Activated CD8-positive, alpha-beta memory T cell treated with anti-CD3 and anti-CD28 coated beads, Interleukin-2, amount 10 ng/mL, durations not matched to agents 7 days and 5 days (primary cell): ENCODE results near the gene UFC1. TPM values are rescaled to one million over a fixed set of nuclear protein-coding genes. Genes with fewer than 3 reads are reported as not detected.

ENCODE experiments used
- ATAC-seq: fragments of 150-1000 bp; cut with Tn5 transposase; one replicate; pipeline ENCODE4 v1.10.0; 2021; ENCODE audit warnings: moderate library complexity
- CTCF ChIA-PET: fragments of 350-600 bp; sonication (Branson Sonifier 250); formaldehyde crosslinking; loops from one replicate; lab custom pipeline; 2021; ENCODE audit warnings: antibody characterized with exemption; lab: Charles Lee
- DNase-seq: peaks from one replicate; pipeline ENCODE4 v3.0.0-alpha.2; 2020
- H3K27ac Mint-ChIP-seq: one replicate; pipeline ENCODE4 v1.8.0; 2021; ENCODE audit warnings: mild to moderate bottlenecking, mixed read lengths
- H3K27me3 Mint-ChIP-seq: one replicate; pipeline ENCODE4 v1.8.0; 2021; ENCODE audit warnings: mixed read lengths
- H3K36me3 Mint-ChIP-seq: one replicate; pipeline ENCODE4 v1.8.0; 2021; ENCODE audit warnings: mild to moderate bottlenecking, mixed read lengths
- H3K4me1 Mint-ChIP-seq: one replicate; pipeline ENCODE4 v1.8.0; 2021; ENCODE audit warnings: mixed read lengths
- H3K4me3 Mint-ChIP-seq: one replicate; pipeline ENCODE4 v1.8.0; 2021; ENCODE audit warnings: mild to moderate bottlenecking, moderate library complexity, mixed read lengths
- H3K9me3 Mint-ChIP-seq: one replicate; pipeline ENCODE4 v1.8.0; 2022; ENCODE audit warnings: low read depth, mixed read lengths
- total RNA-seq, 2 experiments: library from RNA; stranded (reverse); gene quantifications; one replicate each; pipeline ENCODE4 v1.2.3, GENCODE V29; 2021

UFC1 gene
- total RNA-seq, 2 experiments from 2014 or later: 90.7 to 98.4 TPM

- no peaks in the 10 kb centered on the region for H3K9me3 Mint-ChIP-seq
- no peak overlapping the region for H3K4me3 Mint-ChIP-seq
- DNase-seq (peak; percentile 82), ATAC-seq (peak; percentile 94)
- H3K4me1 Mint-ChIP-seq: peaks cover 42% of the 10 kb centered on the region
- H3K36me3 Mint-ChIP-seq: peaks cover 1% of the 10 kb centered on the region
- H3K27ac Mint-ChIP-seq: peak overlapping the region; percentile 83
- CTCF ChIA-PET: interaction anchor here (0.7 to 7.0 kb wide), 21 partner anchors 11 to 449 kb away, joined by 3 to 77 read pairs (median 4); partner anchors contain the start of genes B4GALT3, NDUFS2, PPOX and TOMM40L
- H3K27me3 Mint-ChIP-seq: no peaks in the 10 kb centered on the region
These were observed 39.0 kb downstream of the UFC1 start for GRCh38 chr1:161192476-161193465.

GRCh38 chr1:161193561-161194235 lies 39.9 kb downstream of the UFC1 start:
- Mint-ChIP-seq H3K9me3 (no peaks in the 10 kb centered on the region), H3K27me3 (no peaks in the 10 kb centered on the region), H3K27ac (no peak overlapping the region), H3K36me3 (no peaks in the 10 kb centered on the region), H3K4me3 (no peak overlapping the region), H3K4me1 (peaks cover 38% of the 10 kb centered on the region)
- DNase-seq: no peak
- no peak for ATAC-seq
- CTCF ChIA-PET: interaction anchor here (0.9 to 7.0 kb wide), 10 partner anchors 7 to 198 kb away, joined by 3 to 77 read pairs (median 12); partner anchors contain the start of genes NDUFS2, PPOX and TOMM40L

GRCh38 chr1:161195171-161195570 lies 41.4 kb downstream of the UFC1 start:
- peaks cover 43% of the 10 kb centered on the region for H3K4me1 Mint-ChIP-seq
- H3K4me3 Mint-ChIP-seq: no peak overlapping the region
- ATAC-seq: no peak
- no peaks in the 10 kb centered on the region for H3K36me3 Mint-ChIP-seq
- CTCF ChIA-PET: interaction anchor here (1.5 to 7.0 kb wide), 5 partner anchors 8 to 187 kb away, joined by 5 to 77 read pairs (median 23); partner anchors contain the start of genes NDUFS2 and TOMM40L
- H3K27me3 Mint-ChIP-seq: no peaks in the 10 kb centered on the region
- no peaks in the 10 kb centered on the region for H3K9me3 Mint-ChIP-seq
- H3K27ac Mint-ChIP-seq: peak overlapping the region; percentile 61
- DNase-seq: no peak

- H3K27me3 Mint-ChIP-seq: no peaks in the 10 kb centered on the region
- no peak overlapping the region for H3K27ac Mint-ChIP-seq
- no peaks in the 10 kb centered on the region for H3K36me3 Mint-ChIP-seq
- DNase-seq (no peak), ATAC-seq (no peak)
- H3K4me3 Mint-ChIP-seq: no peak overlapping the region
- no peaks in the 10 kb centered on the region for H3K9me3 Mint-ChIP-seq
- CTCF ChIA-PET: interaction anchor here (7.0 kb wide), 1 partner anchor 7 kb away, joined by 58 read pairs; the partner anchor contains the start of gene NDUFS2
- H3K4me1 Mint-ChIP-seq: peaks cover 52% of the 10 kb centered on the region
These were observed 42.3 kb downstream of the UFC1 start for GRCh38 chr1:161196111-161196510.

GRCh38 chr1:161196521-161197451 lies 43.0 kb downstream of the UFC1 start:
- Mint-ChIP-seq H3K36me3 (no peaks in the 10 kb centered on the region), H3K4me1 (peaks cover 59% of the 10 kb centered on the region), H3K27me3 (no peaks in the 10 kb centered on the region), H3K27ac (no peak overlapping the region), H3K4me3 (no peak overlapping the region), H3K9me3 (no peaks in the 10 kb centered on the region)
- ATAC-seq (no peak), DNase-seq (no peak)
- CTCF ChIA-PET: interaction anchor here (2.3 kb wide), 1 partner anchor 29 kb away, joined by 6 read pairs; the partner anchor contains the start of gene TOMM40L

- ATAC-seq (no peak), DNase-seq (no peak)
- no peak overlapping the region for H3K4me3 Mint-ChIP-seq
- H3K4me1 Mint-ChIP-seq: peaks cover 53% of the 10 kb centered on the region
- H3K27me3 Mint-ChIP-seq: no peaks in the 10 kb centered on the region
- H3K9me3 Mint-ChIP-seq: no peaks in the 10 kb centered on the region
- CTCF ChIA-PET: interaction anchor here (1.0 to 2.3 kb wide), 2 partner anchors 28 to 32 kb away, joined by 3 to 6 read pairs; partner anchors contain the start of genes PPOX and TOMM40L
- H3K36me3 Mint-ChIP-seq: peaks cover 2% of the 10 kb centered on the region
- no peak overlapping the region for H3K27ac Mint-ChIP-seq
These were observed 43.9 kb downstream of the UFC1 start for GRCh38 chr1:161197560-161198193.

GRCh38 chr1:161198194-161198896 lies 44.6 kb downstream of the UFC1 start:
- no peak overlapping the region for H3K27ac Mint-ChIP-seq
- peaks cover 54% of the 10 kb centered on the region for H3K4me1 Mint-ChIP-seq

DNA sequence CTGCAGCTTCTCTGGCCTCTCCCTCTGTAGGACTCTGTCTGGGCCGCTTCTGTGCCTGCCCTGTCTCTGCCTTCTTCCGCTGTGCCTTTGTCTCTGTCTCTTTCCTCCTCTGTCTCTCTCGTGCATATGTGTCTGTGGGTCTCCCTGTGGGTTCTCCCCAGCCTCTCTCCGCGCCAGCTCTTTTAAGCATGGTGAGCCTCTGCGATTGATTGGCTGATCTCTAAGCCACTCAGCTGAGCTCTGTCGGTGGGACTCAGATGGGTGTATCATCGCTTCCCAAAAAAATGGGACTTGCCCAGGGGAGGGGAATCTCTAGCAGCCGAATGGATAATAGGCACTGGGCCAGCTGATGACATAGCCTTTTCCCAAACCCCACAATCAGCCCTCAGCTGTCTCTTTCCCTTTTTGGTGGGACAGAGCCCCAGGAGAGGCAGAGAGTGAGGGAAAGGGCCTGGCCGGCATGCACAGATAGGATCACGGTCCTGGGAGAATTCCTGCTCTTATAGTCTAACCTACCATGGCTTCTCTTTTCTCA lies 45.2 kb downstream of the UFC1 start, which contains the start of gene ADAMTS4:
Gene ADAMTS4, minus strand, starts transcription at position 158 of the 535 bp plus-strand sequence. CDS start 427 bp downstream, outside the sequence.
- no peak within 1 kb of the TSS for H3K4me3 Mint-ChIP-seq
- H3K4me1 Mint-ChIP-seq: peaks cover 60% of the 10 kb centered on the region

More at GRCh38 chr1:161198194-161198896, 44.6 kb downstream of the UFC1 start:
- CTCF ChIA-PET: interaction anchor here (0.9 to 2.3 kb wide), 5 partner anchors 17 to 183 kb away, joined by 3 to 6 read pairs (median 3); partner anchors contain the start of genes PPOX and TOMM40L
- Mint-ChIP-seq H3K36me3 (peaks cover 4% of the 10 kb centered on the region), H3K4me3 (no peak overlapping the region), H3K27me3 (no peaks in the 10 kb centered on the region), H3K9me3 (no peaks in the 10 kb centered on the region)
- no peak for DNase-seq
- no peak for ATAC-seq

DNA sequence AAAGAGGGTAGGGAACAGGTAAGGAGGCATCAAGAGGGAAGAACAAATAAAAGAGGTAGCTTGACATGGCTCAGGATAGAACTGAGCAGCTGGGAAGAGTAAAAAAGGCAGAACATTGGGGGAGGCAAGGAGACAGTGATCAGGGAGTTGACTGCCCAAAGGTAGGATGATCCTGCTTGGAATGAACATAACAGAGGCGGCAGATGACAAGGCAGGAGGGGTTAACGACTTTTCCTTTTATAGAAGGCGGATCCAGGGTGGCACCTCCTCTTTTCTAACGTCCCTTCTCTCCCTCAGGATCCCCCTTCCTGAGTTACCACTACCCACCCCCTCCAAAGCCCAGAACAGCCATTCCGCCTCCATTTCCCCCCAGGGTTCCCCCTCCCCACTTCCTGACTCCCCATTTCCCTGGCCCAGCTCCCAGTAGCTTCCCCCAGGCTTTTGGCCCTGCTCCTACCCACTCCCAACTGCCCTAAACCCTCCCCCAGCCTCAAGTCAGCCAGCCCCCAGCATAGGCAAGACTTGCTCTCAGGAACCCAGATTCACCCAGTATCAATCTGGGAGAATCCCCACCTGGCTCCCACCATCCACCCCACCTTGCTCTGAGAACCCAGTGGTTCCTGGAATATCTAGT lies 45.8 kb downstream of the UFC1 start:
- Mint-ChIP-seq H3K27ac (peak overlapping the region; percentile 95), H3K4me1 (peaks cover 64% of the 10 kb centered on the region), H3K36me3 (peaks cover 15% of the 10 kb centered on the region), H3K9me3 (no peaks in the 10 kb centered on the region), H3K27me3 (no peaks in the 10 kb centered on the region), H3K4me3 (no peak overlapping the region)
- DNase-seq: no peak
- CTCF ChIA-PET: interaction anchor here (1.0 to 3.9 kb wide), 4 partner anchors 14 to 107 kb away, joined by 3 to 14 read pairs (median 4); partner anchors contain the start of genes PPOX and TOMM40L
- no peak for ATAC-seq

More for the DNA sequence above, 45.2 kb downstream of the UFC1 start, which contains the start of gene ADAMTS4:
- Mint-ChIP-seq H3K27me3 (no peaks in the 10 kb centered on the region), H3K36me3 (peaks cover 9% of the 10 kb centered on the region), H3K9me3 (no peaks in the 10 kb centered on the region), H3K27ac (peak within 1 kb of the TSS; percentile 95)
- no peak for ATAC-seq
- CTCF ChIA-PET: interaction anchor here (0.9 to 2.3 kb wide), 6 partner anchors 18 to 183 kb away, joined by 3 to 6 read pairs (median 3); partner anchors contain the start of genes PPOX and TOMM40L
- DNase-seq: no peak

- CTCF ChIA-PET: interaction anchor here (1.0 to 7.0 kb wide), 9 partner anchors 8 to 182 kb away, joined by 3 to 89 read pairs (median 23); partner anchors contain the start of genes APOA2, B4GALT3, PPOX and TOMM40L
- DNase-seq: no peak
- Mint-ChIP-seq H3K4me3 (no peak overlapping the region), H3K27ac (peak overlapping the region; percentile 95), H3K36me3 (peaks cover 21% of the 10 kb centered on the region), H3K9me3 (no peaks in the 10 kb centered on the region), H3K4me1 (peaks cover 62% of the 10 kb centered on the region), H3K27me3 (no peaks in the 10 kb centered on the region)
- no peak for ATAC-seq
These were observed 46.7 kb downstream of the UFC1 start for GRCh38 chr1:161200421-161200991.
